VCaP (cell line): ENCODE results near the gene RAB11FIP5.
A peak's percentile ranks its signal among the peaks of the same experiment; 100 is the strongest.

Source experiments
- H3K27ac ChIP-seq: fragments of 450-650 bp; 2 replicates; pipeline ENCODE4 v1.5.1; 2017
- TF ChIP-seq, protein P1 (sequence below): fragments of 450-650 bp; conservative IDR thresholded peaks from 2 replicates; pipeline ENCODE4 v1.5.1; 2017; ENCODE audit warnings: mild to moderate bottlenecking, moderate library complexity

The RAB11FIP5 gene

DNA sequence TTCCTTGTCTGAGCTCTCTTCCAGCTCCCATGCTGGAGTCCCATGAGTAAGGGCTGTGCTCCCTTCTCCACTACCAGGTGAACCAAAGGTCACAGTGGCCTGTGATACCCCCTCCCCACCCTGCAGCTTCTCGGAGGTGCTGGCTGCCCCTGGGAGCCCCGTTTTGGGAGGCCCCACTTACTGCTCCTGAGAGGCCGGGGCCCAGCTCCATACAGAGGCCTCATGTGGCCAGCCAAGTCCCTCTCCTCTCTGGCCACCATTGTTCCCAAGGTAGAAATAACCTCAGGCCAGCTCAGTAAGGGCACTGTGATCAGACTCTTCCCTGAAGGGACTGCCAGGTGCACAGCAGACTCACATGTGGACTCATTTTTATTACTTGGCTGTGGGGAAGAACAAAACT lies 6.0 kb downstream of the RAB11FIP5 start:
- no peak overlapping the region for H3K27ac ChIP-seq
- TF ChIP-seq, protein P1, sequence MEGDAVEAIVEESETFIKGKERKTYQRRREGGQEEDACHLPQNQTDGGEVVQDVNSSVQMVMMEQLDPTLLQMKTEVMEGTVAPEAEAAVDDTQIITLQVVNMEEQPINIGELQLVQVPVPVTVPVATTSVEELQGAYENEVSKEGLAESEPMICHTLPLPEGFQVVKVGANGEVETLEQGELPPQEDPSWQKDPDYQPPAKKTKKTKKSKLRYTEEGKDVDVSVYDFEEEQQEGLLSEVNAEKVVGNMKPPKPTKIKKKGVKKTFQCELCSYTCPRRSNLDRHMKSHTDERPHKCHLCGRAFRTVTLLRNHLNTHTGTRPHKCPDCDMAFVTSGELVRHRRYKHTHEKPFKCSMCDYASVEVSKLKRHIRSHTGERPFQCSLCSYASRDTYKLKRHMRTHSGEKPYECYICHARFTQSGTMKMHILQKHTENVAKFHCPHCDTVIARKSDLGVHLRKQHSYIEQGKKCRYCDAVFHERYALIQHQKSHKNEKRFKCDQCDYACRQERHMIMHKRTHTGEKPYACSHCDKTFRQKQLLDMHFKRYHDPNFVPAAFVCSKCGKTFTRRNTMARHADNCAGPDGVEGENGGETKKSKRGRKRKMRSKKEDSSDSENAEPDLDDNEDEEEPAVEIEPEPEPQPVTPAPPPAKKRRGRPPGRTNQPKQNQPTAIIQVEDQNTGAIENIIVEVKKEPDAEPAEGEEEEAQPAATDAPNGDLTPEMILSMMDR: no peak

DNA sequence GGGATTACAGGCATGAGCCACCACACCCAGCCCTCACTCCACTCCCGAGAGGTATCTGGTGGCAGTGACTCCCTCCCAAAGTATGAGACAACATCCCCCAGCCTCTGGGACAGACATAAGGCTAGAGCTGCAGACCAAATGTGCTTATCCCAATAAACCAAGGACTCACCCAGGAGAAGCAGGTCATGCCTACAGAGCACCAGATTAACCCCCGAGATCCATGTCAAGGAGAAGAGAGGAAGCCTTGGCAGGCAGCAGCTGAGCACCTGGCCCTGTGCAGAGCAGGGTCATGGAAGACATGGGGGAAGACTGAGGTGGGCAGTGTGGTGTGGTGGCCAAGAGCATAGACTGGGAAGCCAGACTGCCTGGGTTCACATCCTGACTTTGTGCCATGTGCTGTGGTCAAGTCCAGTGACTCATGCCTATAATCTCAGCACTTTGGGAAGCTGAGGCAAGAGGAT lies 7.2 kb downstream of the RAB11FIP5 start:
- TF ChIP-seq, protein P1: no peak
- H3K27ac ChIP-seq: no peak overlapping the region

DNA sequence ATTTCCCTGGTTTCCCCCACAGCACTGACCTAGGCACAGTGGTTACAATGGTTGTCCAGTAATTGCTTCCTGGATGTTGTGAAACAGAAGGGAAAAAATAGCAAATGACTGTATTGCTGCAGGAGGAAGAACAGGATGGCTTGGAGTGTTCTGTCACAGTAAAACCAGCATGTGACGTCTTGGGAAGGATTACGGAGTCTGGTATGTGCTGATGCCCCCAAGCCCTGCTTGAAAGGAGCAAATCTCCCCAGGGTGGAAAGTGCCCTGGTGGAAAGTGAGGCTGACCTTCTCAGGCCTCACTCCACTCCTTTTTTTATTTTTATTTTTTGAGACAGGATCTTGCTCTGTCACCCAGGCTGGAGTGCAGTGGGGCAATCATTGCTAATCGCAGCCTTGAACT lies 7.8 kb downstream of the RAB11FIP5 start:
- TF ChIP-seq, protein P1: no peak
- no peak overlapping the region for H3K27ac ChIP-seq

- H3K27ac ChIP-seq: peak overlapping the region; percentile 42
- TF ChIP-seq, protein P1: no peak
These were observed 9.7 kb downstream of the RAB11FIP5 start for GRCh38 chr2:73103018-73103542.

DNA sequence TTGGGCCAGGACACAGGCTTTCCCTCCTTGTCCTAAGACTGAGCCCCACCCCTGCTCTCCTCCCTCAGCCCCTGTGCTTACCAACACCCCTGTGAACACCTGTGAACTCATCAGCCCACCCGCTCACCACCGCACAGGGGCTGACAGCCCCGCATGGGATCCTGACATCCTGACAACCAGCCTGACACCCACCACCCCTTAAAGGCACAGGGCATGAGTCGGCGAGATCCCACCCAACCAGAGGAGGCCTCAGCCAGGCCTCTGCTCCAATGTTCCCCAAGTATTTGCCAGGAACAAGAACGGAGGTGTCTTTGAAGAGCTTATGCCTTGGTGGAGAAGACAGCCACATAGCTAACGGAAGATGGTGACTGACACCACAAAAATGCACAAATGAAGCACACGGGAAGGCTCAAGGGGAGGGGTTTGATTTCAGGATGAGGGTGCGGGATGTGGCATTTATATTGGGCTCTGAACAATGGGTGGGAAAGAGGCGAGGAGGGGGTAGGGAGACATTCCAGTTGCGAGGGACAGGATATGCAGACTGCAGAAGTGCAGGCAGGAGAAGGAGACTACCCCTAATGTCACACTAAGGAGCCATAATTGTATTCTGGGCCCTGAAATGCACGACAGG lies 11.0 kb downstream of the RAB11FIP5 start:
- TF ChIP-seq, protein P1: no peak
- H3K27ac ChIP-seq: no peak overlapping the region

GRCh38 chr2:73100956-73101355 lies 11.8 kb downstream of the RAB11FIP5 start:
- H3K27ac ChIP-seq: no peak overlapping the region
- TF ChIP-seq, protein P1: no peak

- TF ChIP-seq, protein P1: no peak
- H3K27ac ChIP-seq: no peak overlapping the region
These were observed 13.3 kb downstream of the RAB11FIP5 start for GRCh38 chr2:73099486-73099885.
